Large intestine (tissue), 3 donors: ENCODE measurements around the gene HIBADH. TPM values are rescaled to one million over a fixed set of nuclear protein-coding genes. Genes with fewer than 3 reads are reported as not detected.
"Not testable (repeated sequence)": the region's sequence is repeated elsewhere in the genome, so short reads cannot be mapped to it uniquely, and the experiment has no call there.

Experiments used
- DNase-seq, 2 donors: peaks; one replicate each; pipeline versions ENCODE4 v3.0.0 to v3.0.0-alpha.2; 2013
- H3K27ac ChIP-seq: one replicate; pipeline ENCODE4 v1.5.1; 2013; ENCODE audit warnings: low read length
- H3K27me3 ChIP-seq: 2 replicates; pipeline ENCODE4 v1.6.1; 2013; ENCODE audit warnings: low read length; ENCODE audit not compliant: control insufficient read depth, insufficient read depth
- H3K36me3 ChIP-seq: 2 replicates; pipeline ENCODE4 v1.6.1; 2013; ENCODE audit warnings: low read length; ENCODE audit not compliant: control insufficient read depth, insufficient read depth
- H3K4me1 ChIP-seq: one replicate; pipeline ENCODE4 v1.6.1; 2013; ENCODE audit warnings: low read length; ENCODE audit not compliant: control insufficient read depth, insufficient read depth
- H3K4me3 ChIP-seq: one replicate; pipeline ENCODE4 v1.5.1; 2013; ENCODE audit warnings: low read length
- H3K9me3 ChIP-seq: one replicate; pipeline ENCODE4 v1.6.1; 2013; ENCODE audit warnings: mild to moderate bottlenecking, low read depth, low read length, moderate library complexity; ENCODE audit not compliant: control insufficient read depth
- WGBS: methylation state at CpG from one replicate; pipeline ENCODE4 v1.1.5; 2013; ENCODE audit warnings: low lambda C conversion rate; ENCODE audit not compliant: insufficient coverage; 5-methylcytosine and 5-hydroxymethylcytosine counted together
- polyA plus RNA-seq: library from polyadenylated mRNA; unstranded; fragments of 120-200 nt; gene quantifications from one replicate; pipeline ENCODE4 v1.2.1, GENCODE V29; 2013

The HIBADH gene
- polyA plus RNA-seq, 1 donor: 54.2 TPM

- H3K27ac ChIP-seq: no peak overlapping the region
- DNase-seq: no peak
- no CpG with 5 or more reads among the region's 2 CpGs for WGBS
These were observed 76.8 kb downstream of the HIBADH start for GRCh38 chr7:27585781-27586447.

GRCh38 chr7:27581906-27582305 is 80.8 kb downstream of the HIBADH start:
- H3K27me3 ChIP-seq: no peaks in the 10 kb centered on the region
- DNase-seq: no peak
- no peak overlapping the region for H3K4me3 ChIP-seq
- H3K27ac ChIP-seq: no peak overlapping the region
- no peaks in the 10 kb centered on the region for H3K36me3 ChIP-seq
- peaks cover 3% of the 10 kb centered on the region for H3K4me1 ChIP-seq
- no peaks in the 10 kb centered on the region for H3K9me3 ChIP-seq
- 100% methylated on average over 1 of the region's 1 CpG for WGBS

More at GRCh38 chr7:27585781-27586447, 76.8 kb downstream of the HIBADH start:
- Histone ChIP-seq H3K27me3 (no peaks in the 10 kb centered on the region), H3K4me3 (no peak overlapping the region), H3K4me1 (no peaks in the 10 kb centered on the region), H3K9me3 (no peaks in the 10 kb centered on the region), H3K36me3 (peaks cover 2% of the 10 kb centered on the region)

GRCh38 chr7:27581119-27581518 is 81.6 kb downstream of the HIBADH start:
- no peak overlapping the region for H3K4me3 ChIP-seq
- H3K4me1 ChIP-seq: peaks cover 3% of the 10 kb centered on the region
- H3K27me3 ChIP-seq: no peaks in the 10 kb centered on the region
- no peak overlapping the region for H3K27ac ChIP-seq
- no CpG with 5 or more reads among the region's 2 CpGs for WGBS
- no peak for DNase-seq
- no peaks in the 10 kb centered on the region for H3K9me3 ChIP-seq
- no peaks in the 10 kb centered on the region for H3K36me3 ChIP-seq

GRCh38 chr7:27579565-27579964 is 83.1 kb downstream of the HIBADH start:
- no peaks in the 10 kb centered on the region for H3K27me3 ChIP-seq
- H3K4me3 ChIP-seq: no peak overlapping the region
- H3K9me3 ChIP-seq: no peaks in the 10 kb centered on the region
- 50% methylated on average over 1 of the region's 3 CpGs for WGBS
- no peak overlapping the region for H3K27ac ChIP-seq
- no peaks in the 10 kb centered on the region for H3K36me3 ChIP-seq
- peak in 1 of 2 donors; percentile 29 for DNase-seq
- peaks cover 3% of the 10 kb centered on the region for H3K4me1 ChIP-seq

GRCh38 chr7:27578169-27578568 is 84.5 kb downstream of the HIBADH start:
- not testable (repeated sequence) for H3K36me3 ChIP-seq, H3K27me3 ChIP-seq, H3K4me1 ChIP-seq, H3K4me3 ChIP-seq, H3K9me3 ChIP-seq
- H3K27ac ChIP-seq: peak overlapping the region; percentile 35
- WGBS: no CpG with 5 or more reads among the region's 7 CpGs
- peak; percentile 33 to 56 for DNase-seq

GRCh38 chr7:27576360-27576944 is 86.2 kb downstream of the HIBADH start:
- 93% methylated on average over 3 of the region's 3 CpGs for WGBS
- H3K27ac ChIP-seq: no peak overlapping the region
- H3K36me3 ChIP-seq: no peaks in the 10 kb centered on the region
- H3K4me1 ChIP-seq: peaks cover 3% of the 10 kb centered on the region
- H3K9me3 ChIP-seq: no peaks in the 10 kb centered on the region
- peak; percentile 16 to 37 for DNase-seq
- no peaks in the 10 kb centered on the region for H3K27me3 ChIP-seq
- no peak overlapping the region for H3K4me3 ChIP-seq

- Histone ChIP-seq H3K27ac (no peak overlapping the region), H3K4me1 (peaks cover 3% of the 10 kb centered on the region), H3K4me3 (no peak overlapping the region), H3K27me3 (no peaks in the 10 kb centered on the region), H3K36me3 (no peaks in the 10 kb centered on the region), H3K9me3 (no peaks in the 10 kb centered on the region)
- DNase-seq: no peak
- WGBS: 100% methylated on average over 1 of the region's 3 CpGs
These were observed 87.1 kb downstream of the HIBADH start for GRCh38 chr7:27575613-27576012.

- Histone ChIP-seq H3K27me3 (no peaks in the 10 kb centered on the region), H3K4me1 (no peaks in the 10 kb centered on the region), H3K9me3 (peaks cover 7% of the 10 kb centered on the region), H3K36me3 (no peaks in the 10 kb centered on the region), H3K4me3 (no peak overlapping the region), H3K27ac (no peak overlapping the region)
- DNase-seq: no peak
These were observed 93.6 kb downstream of the HIBADH start for GRCh38 chr7:27569106-27569505.

- Histone ChIP-seq H3K4me1 (no peaks in the 10 kb centered on the region), H3K36me3 (no peaks in the 10 kb centered on the region), H3K9me3 (peaks cover 12% of the 10 kb centered on the region), H3K27ac (no peak overlapping the region), H3K4me3 (no peak overlapping the region), H3K27me3 (no peaks in the 10 kb centered on the region)
- WGBS: 100% methylated on average over 2 of the region's 4 CpGs
- DNase-seq: no peak
These were observed 95.4 kb downstream of the HIBADH start for GRCh38 chr7:27567266-27567665.

- Histone ChIP-seq H3K27me3 (no peaks in the 10 kb centered on the region), H3K4me3 (no peak overlapping the region), H3K4me1 (no peaks in the 10 kb centered on the region), H3K27ac (no peak overlapping the region), H3K36me3 (no peaks in the 10 kb centered on the region), H3K9me3 (peaks cover 12% of the 10 kb centered on the region)
- no peak for DNase-seq
- 40% methylated on average over 1 of the region's 4 CpGs for WGBS
These were observed 97.7 kb downstream of the HIBADH start for GRCh38 chr7:27564881-27565482.
